ENCODE data around the gene ATP2B2. TPM values are rescaled to one million over a fixed set of nuclear protein-coding genes. Genes with fewer than 3 reads are reported as not detected.

Gene ATP2B2
- total and polyA plus RNA-seq, 2 experiments from 2014 or later, result 0.42 to 0.63 TPM

DNA sequence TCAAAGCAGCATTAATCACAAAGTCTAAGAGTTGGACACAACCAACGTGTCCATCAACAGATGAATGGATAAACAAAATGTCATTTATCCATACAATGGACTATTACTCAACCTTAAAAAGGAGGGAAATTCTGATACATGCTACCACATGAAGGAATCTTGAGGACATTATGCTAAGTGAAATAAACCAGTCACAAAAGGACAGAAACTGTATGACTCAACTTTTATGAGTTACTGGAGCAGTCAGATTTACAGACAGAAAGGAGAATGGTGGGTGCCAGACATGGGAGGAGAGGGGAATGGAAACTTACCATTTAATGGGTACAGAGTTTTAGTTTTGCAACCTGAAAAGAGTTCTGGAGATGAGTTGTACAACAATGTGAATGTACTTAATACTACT lies 141.5 kb downstream of the ATP2B2 start:
- H3K27ac ChIP-seq (ENCODE audit: low read depth), result no peak overlapping the region
- Mint-ChIP-seq H3K9me3 (peaks cover 5% of the 10 kb centered on the region), H3K36me3 (ENCODE audit: low read depth) (no peaks in the 10 kb centered on the region; the same call in 2 of the 3 replicates), H3K27me3 (ENCODE audit: insufficient read depth, low read depth, poor library complexity) (peaks cover 7% of the 10 kb centered on the region), H3K4me3 (no peak overlapping the region), H3K27ac (no peak overlapping the region), H3K4me1 (peaks cover 20% of the 10 kb centered on the region)
- no peaks in the 10 kb centered on the region for H3K36me3 ChIP-seq (ENCODE audit: insufficient read depth)
- no peaks in the 10 kb centered on the region for H4K20me1 ChIP-seq (replicated peaks; ENCODE audit: insufficient read depth)
- H3K9me2 ChIP-seq (ENCODE audit: insufficient read depth), result peaks cover 5% of the 10 kb centered on the region; the same call in 1 of the 2 replicates
- no peaks in the 10 kb centered on the region for H3K79me2 ChIP-seq (replicated peaks; ENCODE audit: insufficient read depth)
- H3K4me3 ChIP-seq, result no peak overlapping the region
- peaks cover 10% of the 10 kb centered on the region for H3K4me1 ChIP-seq (ENCODE audit: insufficient read depth)
- H3F3A ChIP-seq (replicated peaks; ENCODE audit: low read depth), result no peaks in the 10 kb centered on the region
- H2AFZ ChIP-seq, result no peak overlapping the region
- ATAC-seq (no peak), DNase-seq (ENCODE audit: low spot score) (no peak)
- H3K27me3 ChIP-seq (ENCODE audit: insufficient read depth), result no peaks in the 10 kb centered on the region
- no peak overlapping the region for H3K4me2 ChIP-seq
- TF ChIP-seq ETS1 (IDR thresholded peaks at IDR 0.05), result no peak
- no peak for TF ChIP-seq JUNB (IDR thresholded peaks at IDR 0.05; ENCODE audit: unreplicated experiment)
- no peak for TF ChIP-seq ZNF331 (CRISPR knock-in tag; IDR thresholded peaks at IDR 0.05; ENCODE audit: low read depth)
- TF ChIP-seq EZH2 (IDR thresholded peaks at IDR 0.05; ENCODE audit: low read depth, unreplicated experiment), result no peak
- no peak for TF ChIP-seq NANOG (IDR thresholded peaks at IDR 0.05; ENCODE audit: borderline replicate concordance)
- TF ChIP-seq ZNF462 (CRISPR knock-in tag; IDR thresholded peaks at IDR 0.05), result no peak
- no peak for TF ChIP-seq STAT1 (IDR thresholded peaks at IDR 0.05; ENCODE audit: unreplicated experiment)
- TF ChIP-seq, protein P1, sequence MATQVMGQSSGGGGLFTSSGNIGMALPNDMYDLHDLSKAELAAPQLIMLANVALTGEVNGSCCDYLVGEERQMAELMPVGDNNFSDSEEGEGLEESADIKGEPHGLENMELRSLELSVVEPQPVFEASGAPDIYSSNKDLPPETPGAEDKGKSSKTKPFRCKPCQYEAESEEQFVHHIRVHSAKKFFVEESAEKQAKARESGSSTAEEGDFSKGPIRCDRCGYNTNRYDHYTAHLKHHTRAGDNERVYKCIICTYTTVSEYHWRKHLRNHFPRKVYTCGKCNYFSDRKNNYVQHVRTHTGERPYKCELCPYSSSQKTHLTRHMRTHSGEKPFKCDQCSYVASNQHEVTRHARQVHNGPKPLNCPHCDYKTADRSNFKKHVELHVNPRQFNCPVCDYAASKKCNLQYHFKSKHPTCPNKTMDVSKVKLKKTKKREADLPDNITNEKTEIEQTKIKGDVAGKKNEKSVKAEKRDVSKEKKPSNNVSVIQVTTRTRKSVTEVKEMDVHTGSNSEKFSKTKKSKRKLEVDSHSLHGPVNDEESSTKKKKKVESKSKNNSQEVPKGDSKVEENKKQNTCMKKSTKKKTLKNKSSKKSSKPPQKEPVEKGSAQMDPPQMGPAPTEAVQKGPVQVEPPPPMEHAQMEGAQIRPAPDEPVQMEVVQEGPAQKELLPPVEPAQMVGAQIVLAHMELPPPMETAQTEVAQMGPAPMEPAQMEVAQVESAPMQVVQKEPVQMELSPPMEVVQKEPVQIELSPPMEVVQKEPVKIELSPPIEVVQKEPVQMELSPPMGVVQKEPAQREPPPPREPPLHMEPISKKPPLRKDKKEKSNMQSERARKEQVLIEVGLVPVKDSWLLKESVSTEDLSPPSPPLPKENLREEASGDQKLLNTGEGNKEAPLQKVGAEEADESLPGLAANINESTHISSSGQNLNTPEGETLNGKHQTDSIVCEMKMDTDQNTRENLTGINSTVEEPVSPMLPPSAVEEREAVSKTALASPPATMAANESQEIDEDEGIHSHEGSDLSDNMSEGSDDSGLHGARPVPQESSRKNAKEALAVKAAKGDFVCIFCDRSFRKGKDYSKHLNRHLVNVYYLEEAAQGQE (IDR thresholded peaks at IDR 0.05; ENCODE audit: unreplicated experiment), result no peak
- TF ChIP-seq CREB1 (CRISPR knock-in tag; IDR thresholded peaks at IDR 0.05; ENCODE audit: low read depth), result no peak
- TF ChIP-seq CTCF (conservative IDR thresholded peaks at IDR 0.05; ENCODE audit: low read depth in 2 of 2), result no peak
- TF ChIP-seq EZH2phosphoT487 (IDR thresholded peaks at IDR 0.05; ENCODE audit: unreplicated experiment), result no peak
- TF ChIP-seq ZNF114 (CRISPR knock-in tag; IDR thresholded peaks at IDR 0.05), result no peak
- no peak for TF ChIP-seq POLR2AphosphoS5 (IDR thresholded peaks at IDR 0.05; ENCODE audit: low read depth)

All from GM23338 (cell line).